ENCODE results near the gene CPNE6. TPM values are rescaled to one million over a fixed set of nuclear protein-coding genes. Genes with fewer than 3 reads are reported as not detected.

Gene CPNE6
- total RNA-seq, 1 donor from 2014 or later: not detected

- no peaks in the 10 kb centered on the region for H3K27me3 Mint-ChIP-seq
- TF ChIP-seq, protein P1, sequence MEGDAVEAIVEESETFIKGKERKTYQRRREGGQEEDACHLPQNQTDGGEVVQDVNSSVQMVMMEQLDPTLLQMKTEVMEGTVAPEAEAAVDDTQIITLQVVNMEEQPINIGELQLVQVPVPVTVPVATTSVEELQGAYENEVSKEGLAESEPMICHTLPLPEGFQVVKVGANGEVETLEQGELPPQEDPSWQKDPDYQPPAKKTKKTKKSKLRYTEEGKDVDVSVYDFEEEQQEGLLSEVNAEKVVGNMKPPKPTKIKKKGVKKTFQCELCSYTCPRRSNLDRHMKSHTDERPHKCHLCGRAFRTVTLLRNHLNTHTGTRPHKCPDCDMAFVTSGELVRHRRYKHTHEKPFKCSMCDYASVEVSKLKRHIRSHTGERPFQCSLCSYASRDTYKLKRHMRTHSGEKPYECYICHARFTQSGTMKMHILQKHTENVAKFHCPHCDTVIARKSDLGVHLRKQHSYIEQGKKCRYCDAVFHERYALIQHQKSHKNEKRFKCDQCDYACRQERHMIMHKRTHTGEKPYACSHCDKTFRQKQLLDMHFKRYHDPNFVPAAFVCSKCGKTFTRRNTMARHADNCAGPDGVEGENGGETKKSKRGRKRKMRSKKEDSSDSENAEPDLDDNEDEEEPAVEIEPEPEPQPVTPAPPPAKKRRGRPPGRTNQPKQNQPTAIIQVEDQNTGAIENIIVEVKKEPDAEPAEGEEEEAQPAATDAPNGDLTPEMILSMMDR (conservative IDR thresholded peaks at IDR 0.05): no peak
- H3K4me3 Mint-ChIP-seq: peak overlapping the region; percentile 95
- no peak for DNase-seq (ENCODE audit: extremely low spot score, unreplicated experiment)
- peaks cover 30% of the 10 kb centered on the region for H3K4me1 Mint-ChIP-seq (ENCODE audit: unreplicated experiment)
- H3K36me3 Mint-ChIP-seq: peaks cover 5% of the 10 kb centered on the region
- peak overlapping the region; percentile 78 for H3K27ac Mint-ChIP-seq
- H3K9me3 Mint-ChIP-seq: no peaks in the 10 kb centered on the region
These were observed 21.3 kb downstream of the CPNE6 start for GRCh38 chr14:24092505-24093206.

DNA sequence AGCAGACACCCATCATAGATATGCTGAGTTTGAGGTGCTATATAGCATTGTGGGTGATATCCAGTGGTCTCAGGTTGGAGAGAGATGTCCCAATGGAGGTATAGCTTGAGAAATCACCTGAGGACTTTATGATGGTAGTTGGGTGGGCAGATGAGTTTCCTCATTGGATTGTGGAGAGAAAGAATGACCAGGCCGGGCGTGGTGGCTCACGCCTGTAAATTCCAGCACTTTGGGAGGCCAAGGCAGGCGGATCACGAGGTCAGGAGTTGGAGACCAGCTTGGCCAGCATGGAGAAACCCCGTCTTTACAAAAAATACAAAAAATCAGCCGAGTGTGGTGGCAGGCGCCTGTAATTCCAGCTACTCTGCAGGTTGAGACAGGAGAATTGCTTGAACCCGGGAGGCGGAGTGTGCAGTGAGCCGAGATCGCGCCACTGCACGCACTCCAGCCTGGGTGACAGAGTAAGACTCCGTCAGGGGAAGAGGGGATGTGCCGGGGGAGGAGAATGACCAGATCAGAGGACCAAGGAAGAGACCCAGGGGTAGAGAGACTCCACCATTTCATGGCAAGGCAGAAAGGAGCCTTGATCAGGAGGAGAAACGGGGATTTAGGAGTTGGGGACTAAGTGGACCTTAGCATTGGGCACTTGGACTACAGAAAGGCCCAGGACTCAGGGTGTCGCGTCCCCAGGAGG, 22.0 kb downstream of the CPNE6 start:
- no peaks in the 10 kb centered on the region for H3K27me3 Mint-ChIP-seq
- peak overlapping the region; percentile 78 for H3K27ac Mint-ChIP-seq
- H3K36me3 Mint-ChIP-seq: peaks cover 5% of the 10 kb centered on the region
- H3K4me3 Mint-ChIP-seq: peak overlapping the region; percentile 95
- H3K9me3 Mint-ChIP-seq: no peaks in the 10 kb centered on the region
- H3K4me1 Mint-ChIP-seq (ENCODE audit: unreplicated experiment): peaks cover 30% of the 10 kb centered on the region
- no peak for DNase-seq (ENCODE audit: extremely low spot score, unreplicated experiment)
- TF ChIP-seq, protein P1 (conservative IDR thresholded peaks at IDR 0.05): no peak

- Mint-ChIP-seq H3K9me3 (no peaks in the 10 kb centered on the region), H3K4me1 (ENCODE audit: unreplicated experiment) (peaks cover 30% of the 10 kb centered on the region), H3K4me3 (peak within 1 kb of the TSS; percentile 95), H3K36me3 (peaks cover 5% of the 10 kb centered on the region), H3K27ac (peak within 1 kb of the TSS; percentile 86), H3K27me3 (no peaks in the 10 kb centered on the region)
- peak; percentile 86 for DNase-seq (ENCODE audit: extremely low spot score, unreplicated experiment)
- TF ChIP-seq, protein P1 (conservative IDR thresholded peaks at IDR 0.05): no peak
These were observed 22.8 kb downstream of the CPNE6 start, which contains the start of gene PCK2 for GRCh38 chr14:24093901-24094840. Gene PCK2 (plus strand): TSS chr14:24094311. CDS start chr14:24094406, 95 bp downstream.

DNA sequence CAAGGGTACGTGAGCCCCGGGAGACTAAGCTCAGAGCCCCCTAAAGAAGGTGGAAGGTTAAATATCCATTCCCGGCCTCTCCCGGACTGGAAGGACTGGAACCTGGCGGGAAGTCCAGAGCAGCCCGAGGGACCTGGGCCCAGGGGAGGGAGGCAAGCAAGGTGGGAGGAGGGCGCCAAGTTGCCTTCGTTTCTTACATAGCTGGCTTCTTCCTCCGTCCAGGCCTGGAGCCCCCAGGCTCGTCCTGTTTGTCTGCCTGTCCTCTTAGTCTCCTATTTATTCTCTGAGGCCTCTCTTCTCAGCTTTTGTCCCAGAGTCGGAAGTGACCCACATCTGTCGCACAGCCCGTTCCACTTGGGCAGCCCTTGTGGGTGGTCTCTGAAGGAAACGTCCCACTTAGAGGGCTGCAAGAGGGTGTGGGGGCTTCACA, 23.5 kb downstream of the CPNE6 start:
- no peaks in the 10 kb centered on the region for H3K9me3 Mint-ChIP-seq
- TF ChIP-seq, protein P1 (conservative IDR thresholded peaks at IDR 0.05): no peak

More for the DNA sequence above, 23.5 kb downstream of the CPNE6 start:
- no peaks in the 10 kb centered on the region for H3K27me3 Mint-ChIP-seq
- DNase-seq (ENCODE audit: extremely low spot score, unreplicated experiment): no peak
- peaks cover 5% of the 10 kb centered on the region for H3K36me3 Mint-ChIP-seq
- H3K4me1 Mint-ChIP-seq (ENCODE audit: unreplicated experiment): peaks cover 30% of the 10 kb centered on the region
- peak overlapping the region; percentile 95 for H3K4me3 Mint-ChIP-seq
- H3K27ac Mint-ChIP-seq: peak overlapping the region; percentile 86

Data from type B pancreatic cell (in vitro differentiated cells).